Neutrophil (primary cell): ENCODE measurements around the gene MTAP.

Experiments used
- H3K27ac ChIP-seq: fragments of 200-600 bp; sonication (generic); 2 replicates; pipeline ENCODE4 v1.5.1; 2016; ENCODE audit warnings: mild to moderate bottlenecking, moderate library complexity
- H3K27me3 ChIP-seq: fragments of 200-600 bp; sonication (generic); 2 replicates; pipeline ENCODE4 v1.6.0; 2016; ENCODE audit warnings: mild to moderate bottlenecking
- H3K36me3 ChIP-seq: fragments of 200-600 bp; sonication (generic); 2 replicates; pipeline ENCODE4 v1.5.1; 2017
- H3K4me1 ChIP-seq, 2 experiments: fragments of 200-600 bp in 1 of 2; sonication (generic) in 1 of 2; 1 replicate in 1 of 2; 2 replicates in 1 of 2; pipeline versions ENCODE4 v1.5.1 to v1.6.1; 2013 to 2016; ENCODE audit warnings: low read depth in 1 of 2, low read length in 1 of 2, mild to moderate bottlenecking in 1 of 2, moderate library complexity in 1 of 2; ENCODE audit not compliant: control insufficient read depth in 1 of 2, insufficient read depth in 1 of 2
- H3K4me3 ChIP-seq, 2 experiments: fragments of 200-600 bp in 1 of 2; sonication (generic) in 1 of 2; 1 replicate in 1 of 2; 2 replicates in 1 of 2; pipeline ENCODE4 v1.5.1; 2013 to 2016; ENCODE audit warnings: low read depth in 1 of 2, low read length in 1 of 2, mild to moderate bottlenecking in 1 of 2, moderate library complexity in 1 of 2
- H3K9me3 ChIP-seq: fragments of 200-600 bp; sonication (generic); 2 replicates; pipeline ENCODE4 v1.5.1; 2016
- TF ChIP-seq, protein P1 (sequence below): fragments of 200-600 bp; sonication (generic); IDR thresholded peaks from 2 replicates; pipeline ENCODE4 v1.5.1; 2016; ENCODE audit warnings: antibody characterized with exemption

MTAP gene

DNA sequence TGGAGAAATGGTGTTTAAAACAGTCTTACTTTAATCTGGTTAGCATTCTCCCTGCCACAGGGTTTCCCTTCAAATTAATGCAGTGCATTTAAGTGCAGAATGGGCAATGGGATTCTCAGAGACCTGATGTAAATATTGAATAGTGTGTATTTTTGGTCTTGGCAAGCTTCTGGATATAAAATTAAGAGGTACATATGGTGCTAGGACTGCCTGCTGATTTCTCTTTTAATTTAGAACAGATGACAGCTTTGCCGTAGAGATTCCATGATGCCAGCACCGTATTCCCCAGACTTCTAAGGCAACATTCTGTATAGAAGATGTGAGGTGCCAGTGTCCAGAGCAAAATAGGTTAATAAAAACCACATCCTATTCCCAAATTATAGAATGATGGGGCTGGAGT is 1.9 kb downstream of the MTAP start:
- H3K4me1 ChIP-seq = peaks cover 8 to 18% of the 10 kb centered on the region in 2 experiments
- no peak overlapping the region for H3K4me3 ChIP-seq
- H3K9me3 ChIP-seq = no peaks in the 10 kb centered on the region

DNA sequence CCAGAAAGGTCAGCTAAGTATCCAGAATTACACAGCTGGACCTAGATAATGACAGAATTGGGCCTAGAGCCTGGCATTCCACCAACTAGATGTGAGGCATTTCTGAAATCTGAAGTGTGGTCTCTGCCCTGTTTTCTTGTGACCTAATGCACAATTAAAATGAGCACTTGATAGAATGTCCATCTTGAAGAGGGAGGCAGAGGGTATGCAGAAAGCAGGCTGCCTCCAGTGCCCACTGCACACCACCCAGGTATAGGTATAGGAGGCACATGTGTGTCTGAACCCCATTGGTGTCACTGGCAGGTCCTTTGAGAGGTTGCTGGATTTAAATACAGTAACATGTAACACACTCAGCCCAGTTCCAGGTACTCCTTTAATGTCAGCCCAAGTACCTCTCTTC is 2.4 kb downstream of the MTAP start:
- TF ChIP-seq, protein P1, sequence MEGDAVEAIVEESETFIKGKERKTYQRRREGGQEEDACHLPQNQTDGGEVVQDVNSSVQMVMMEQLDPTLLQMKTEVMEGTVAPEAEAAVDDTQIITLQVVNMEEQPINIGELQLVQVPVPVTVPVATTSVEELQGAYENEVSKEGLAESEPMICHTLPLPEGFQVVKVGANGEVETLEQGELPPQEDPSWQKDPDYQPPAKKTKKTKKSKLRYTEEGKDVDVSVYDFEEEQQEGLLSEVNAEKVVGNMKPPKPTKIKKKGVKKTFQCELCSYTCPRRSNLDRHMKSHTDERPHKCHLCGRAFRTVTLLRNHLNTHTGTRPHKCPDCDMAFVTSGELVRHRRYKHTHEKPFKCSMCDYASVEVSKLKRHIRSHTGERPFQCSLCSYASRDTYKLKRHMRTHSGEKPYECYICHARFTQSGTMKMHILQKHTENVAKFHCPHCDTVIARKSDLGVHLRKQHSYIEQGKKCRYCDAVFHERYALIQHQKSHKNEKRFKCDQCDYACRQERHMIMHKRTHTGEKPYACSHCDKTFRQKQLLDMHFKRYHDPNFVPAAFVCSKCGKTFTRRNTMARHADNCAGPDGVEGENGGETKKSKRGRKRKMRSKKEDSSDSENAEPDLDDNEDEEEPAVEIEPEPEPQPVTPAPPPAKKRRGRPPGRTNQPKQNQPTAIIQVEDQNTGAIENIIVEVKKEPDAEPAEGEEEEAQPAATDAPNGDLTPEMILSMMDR = no peak
- peaks cover 8 to 18% of the 10 kb centered on the region in 2 experiments for H3K4me1 ChIP-seq
- H3K27ac ChIP-seq = no peak overlapping the region
- peaks cover 25% of the 10 kb centered on the region for H3K27me3 ChIP-seq
- H3K36me3 ChIP-seq = peaks cover 8% of the 10 kb centered on the region
- no peaks in the 10 kb centered on the region for H3K9me3 ChIP-seq
- no peak overlapping the region for H3K4me3 ChIP-seq

More for the DNA sequence above, 1.9 kb downstream of the MTAP start:
- TF ChIP-seq, protein P1 = no peak
- Histone ChIP-seq H3K27me3 (peaks cover 29% of the 10 kb centered on the region), H3K27ac (no peak overlapping the region), H3K36me3 (peaks cover 6% of the 10 kb centered on the region)

DNA sequence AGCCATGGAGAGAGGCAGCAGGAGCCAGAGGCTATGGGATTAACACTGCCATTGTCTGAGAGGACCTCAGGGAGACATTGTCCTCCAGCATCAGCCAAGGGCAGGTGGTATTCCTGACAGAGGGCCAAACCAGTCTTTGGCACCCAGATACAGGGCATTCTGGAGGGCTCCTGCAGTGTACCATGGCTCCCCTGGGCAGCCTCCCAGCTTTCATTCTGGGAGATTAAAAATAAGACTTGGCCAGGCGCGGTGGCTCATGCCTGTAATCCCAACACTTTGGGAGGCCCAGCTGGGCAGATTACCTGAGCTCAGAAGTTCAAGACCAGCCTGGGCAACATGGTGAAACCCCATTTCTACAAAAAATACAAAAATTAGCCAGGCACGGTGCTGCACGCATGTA is 4.2 kb downstream of the MTAP start:
- peaks cover 6% of the 10 kb centered on the region for H3K27me3 ChIP-seq
- H3K9me3 ChIP-seq = no peaks in the 10 kb centered on the region
- peaks cover 10% of the 10 kb centered on the region for H3K36me3 ChIP-seq
- no peak overlapping the region for H3K27ac ChIP-seq
- peaks cover 6 to 16% of the 10 kb centered on the region in 2 experiments for H3K4me1 ChIP-seq
- TF ChIP-seq, protein P1 = no peak
- H3K4me3 ChIP-seq = no peak overlapping the region

DNA sequence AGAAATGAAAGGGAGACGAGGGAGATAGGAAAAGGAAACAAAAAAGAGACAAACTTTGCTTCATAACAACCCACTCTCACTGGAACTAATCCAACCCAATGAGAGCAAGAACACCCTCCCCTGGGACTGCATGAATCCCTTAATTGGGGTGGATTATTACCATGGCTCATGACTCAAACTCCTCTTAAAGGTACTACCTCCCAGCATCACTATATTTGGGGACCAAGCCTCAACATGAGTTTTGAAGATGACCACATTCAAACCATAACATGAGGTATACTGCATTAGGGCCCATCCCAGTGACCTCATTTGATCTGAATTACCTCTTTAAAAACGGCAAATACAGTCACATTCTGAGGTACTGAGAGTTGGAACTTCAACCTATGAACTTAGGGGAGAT is 8.0 kb downstream of the MTAP start:
- peaks cover 10% of the 10 kb centered on the region for H3K36me3 ChIP-seq
- no peak overlapping the region for H3K4me3 ChIP-seq
- TF ChIP-seq, protein P1 = no peak
- no peaks in the 10 kb centered on the region for H3K27me3 ChIP-seq
- no peaks in the 10 kb centered on the region for H3K4me1 ChIP-seq
- H3K27ac ChIP-seq = no peak overlapping the region
- no peaks in the 10 kb centered on the region for H3K9me3 ChIP-seq

GRCh38 chr9:21810881-21811280 is 8.4 kb downstream of the MTAP start:
- H3K27ac ChIP-seq = no peak overlapping the region
- TF ChIP-seq, protein P1 = no peak
- H3K4me3 ChIP-seq = no peak overlapping the region
- peaks cover 10% of the 10 kb centered on the region for H3K36me3 ChIP-seq
- H3K4me1 ChIP-seq = no peaks in the 10 kb centered on the region
- H3K27me3 ChIP-seq = no peaks in the 10 kb centered on the region
- no peaks in the 10 kb centered on the region for H3K9me3 ChIP-seq

DNA sequence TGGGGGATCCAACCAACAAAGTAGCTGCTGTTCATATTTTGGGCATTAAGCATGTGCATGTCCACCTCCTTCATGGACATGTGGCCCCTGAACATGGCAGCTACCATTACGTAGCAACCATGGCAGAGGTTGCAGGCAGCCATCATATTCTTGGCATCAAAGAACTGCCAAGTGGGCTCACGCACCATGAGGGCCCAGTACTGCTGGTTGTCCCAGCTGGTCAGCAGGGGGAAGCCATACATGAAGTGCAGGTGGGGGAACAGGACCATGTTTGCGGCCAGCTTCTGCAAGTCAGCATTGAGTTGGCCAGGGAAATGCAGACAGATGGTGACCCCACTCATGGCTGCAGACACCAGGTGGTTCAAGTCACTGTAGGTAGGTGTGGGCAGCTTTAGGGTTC is 9.5 kb downstream of the MTAP start:
- Histone ChIP-seq H3K27me3 (no peaks in the 10 kb centered on the region), H3K4me3 (no peak overlapping the region), H3K4me1 (no peaks in the 10 kb centered on the region), H3K27ac (no peak overlapping the region), H3K9me3 (no peaks in the 10 kb centered on the region), H3K36me3 (peaks cover 10% of the 10 kb centered on the region)
- TF ChIP-seq, protein P1 = no peak
